Esophagus squamous epithelium (tissue), 5 donors: ENCODE measurements around the gene AAGAB. TPM values are rescaled to one million over a fixed set of nuclear protein-coding genes. Genes with fewer than 3 reads are reported as not detected.
A peak's percentile ranks its signal among the peaks of the same experiment; 100 is the strongest.

Source experiments
- DNase-seq: peaks from one replicate; lab custom pipeline; 2025; lab: John Stamatoyannopoulos, UW
- H3K27ac ChIP-seq, 4 donors: fragments of 200-600 bp; sonication (generic); one replicate each; pipeline ENCODE4 v1.5.1; 2016 to 2019; ENCODE audit warnings: mild to moderate bottlenecking in 1 of 4
- H3K27me3 ChIP-seq, 4 donors: fragments of 200-600 bp; sonication (generic); 1 replicate in 3 of 4; 2 replicates in 1 of 4; pipeline versions ENCODE4 v1.5.1 to v1.6.0; 2017 to 2021; ENCODE audit warnings: antibody characterized with exemption in 1 of 4
- H3K36me3 ChIP-seq, 3 donors: fragments of 200-600 bp; sonication (generic); one replicate each; pipeline ENCODE4 v1.5.1; 2016 to 2019
- H3K4me1 ChIP-seq, 3 donors: fragments of 200-600 bp; sonication (generic); one replicate each; pipeline ENCODE4 v1.5.1; 2017 to 2019
- H3K4me3 ChIP-seq, 4 donors: fragments of 200-600 bp; sonication (generic); 1 replicate in 3 of 4; 2 replicates in 1 of 4; pipeline ENCODE4 v1.5.1; 2016 to 2019; ENCODE audit warnings: mild to moderate bottlenecking in 2 of 4, moderate library complexity in 1 of 4
- H3K9me3 ChIP-seq, 3 donors: fragments of 200-600 bp; sonication (generic); one replicate each; pipeline ENCODE4 v1.5.1; 2016 to 2019
- CTCF ChIP-seq, 6 experiments: fragments of 450-650 bp in 4 of 6; fragments of 200-600 bp in 2 of 6; sonication (generic) in 2 of 6; IDR thresholded peaks; one replicate each; pipeline ENCODE4 v1.5.1; 2016 to 2019; ENCODE audit warnings: antibody characterized with exemption in 6 of 6, mild to moderate bottlenecking in 4 of 6, moderate library complexity in 4 of 6
- POLR2A ChIP-seq, 4 donors: fragments of 450-650 bp; IDR thresholded peaks; one replicate each; pipeline ENCODE4 v1.6.1; 2017; ENCODE audit warnings: antibody characterized with exemption in 4 of 4, mild to moderate bottlenecking in 4 of 4, moderate library complexity in 3 of 4
- WGBS, 2 donors: methylation state at CpG; one replicate each; pipeline ENCODE4 v1.1.5; 2018; 5-methylcytosine and 5-hydroxymethylcytosine counted together
- intact Hi-C: fragments of 100-400 bp; cut with DNase I; formaldehyde crosslinking; loops from one replicate; pipeline ENCODE4 v1.15.0; 2022
- total RNA-seq, 4 donors: library from RNA; depleted of rRNA; stranded (reverse); fragments of >200 nt; gene quantifications; one replicate each; pipeline ENCODE4 v1.1.0, GENCODE V29; 2016
- donor health status: DM: yes; HTN: yes; CAD: no.

Gene AAGAB
- total RNA-seq, 4 donors from 2014 or later, result 16.7 to 35.6 (median 31.4) TPM

- WGBS, 2 donors, result 90 to 98% methylated on average over 7 of the region's 7 CpGs
- TF ChIP-seq POLR2A (IDR thresholded peaks at IDR 0.05), result no peak
- TF ChIP-seq CTCF (IDR thresholded peaks at IDR 0.05), result no peak
Observed at GRCh38 chr15:67198157-67198754, 56.2 kb downstream of the AAGAB start.

GRCh38 chr15:67197364-67197695 is 57.1 kb downstream of the AAGAB start:
- WGBS, 2 donors, result 88 to 90% methylated on average over 2 of the region's 2 CpGs
- H3K4me3 ChIP-seq, result no peak overlapping the region
- H3K36me3 ChIP-seq, result peaks cover 0 to 47% (median 0%) of the 10 kb centered on the region in 3 donors
- no peak for DNase-seq
- peaks cover 0 to 38% (median 16%) of the 10 kb centered on the region in 3 donors for H3K4me1 ChIP-seq
- peak overlapping the region in 3 of 4 donors; percentile 32 to 52 (median 40) for H3K27ac ChIP-seq
- H3K9me3 ChIP-seq, result no peaks in the 10 kb centered on the region
- TF ChIP-seq CTCF (IDR thresholded peaks at IDR 0.05) (no peak), POLR2A (IDR thresholded peaks at IDR 0.05) (no peak)
- intact Hi-C loops, result no loop called here
- H3K27me3 ChIP-seq, result no peaks in the 10 kb centered on the region

More at GRCh38 chr15:67198157-67198754, 56.2 kb downstream of the AAGAB start:
- peaks cover 0 to 47% (median 4%) of the 10 kb centered on the region in 3 donors for H3K36me3 ChIP-seq
- H3K27me3 ChIP-seq, result no peaks in the 10 kb centered on the region
- H3K4me1 ChIP-seq, result peaks cover 0 to 35% (median 16%) of the 10 kb centered on the region in 3 donors
- no peak overlapping the region for H3K4me3 ChIP-seq
- intact Hi-C loops, result no loop called here
- H3K9me3 ChIP-seq, result no peaks in the 10 kb centered on the region
- H3K27ac ChIP-seq, result no peak overlapping the region
- no peak for DNase-seq

- 61 to 74% methylated on average over 8 of the region's 8 CpGs for WGBS, 2 donors
- Histone ChIP-seq H3K4me3 (no peak overlapping the region), H3K36me3 (peaks cover 0 to 47% (median 0%) of the 10 kb centered on the region in 3 donors), H3K4me1 (peaks cover 0 to 38% (median 16%) of the 10 kb centered on the region in 3 donors), H3K9me3 (no peaks in the 10 kb centered on the region), H3K27ac (peak overlapping the region in 3 of 4 donors; percentile 32 to 52 (median 40)), H3K27me3 (no peaks in the 10 kb centered on the region)
- TF ChIP-seq POLR2A (IDR thresholded peaks at IDR 0.05), result no peak
- DNase-seq, result no peak
- intact Hi-C loops, result no loop called here
Observed at GRCh38 chr15:67196672-67197363, 57.6 kb downstream of the AAGAB start.

- H3K9me3 ChIP-seq, result no peaks in the 10 kb centered on the region
- intact Hi-C loops, result no loop called here
- H3K27ac ChIP-seq, result peak overlapping the region in 3 of 4 donors; percentile 32 to 52 (median 40)
- no peak for TF ChIP-seq CTCF (IDR thresholded peaks at IDR 0.05)
- H3K36me3 ChIP-seq, result peaks cover 1 to 47% (median 3%) of the 10 kb centered on the region in 3 donors
- H3K4me3 ChIP-seq, result no peak overlapping the region
- H3K27me3 ChIP-seq, result no peaks in the 10 kb centered on the region
- WGBS, 2 donors, result 88 to 89% methylated on average over 6 of the region's 6 CpGs
- no peak for DNase-seq
- H3K4me1 ChIP-seq, result peaks cover 0 to 38% (median 16%) of the 10 kb centered on the region in 3 donors
Observed at GRCh38 chr15:67196222-67196621, 58.2 kb downstream of the AAGAB start.

- 83 to 95% methylated on average over 3 of the region's 3 CpGs for WGBS, 2 donors
- Histone ChIP-seq H3K9me3 (no peaks in the 10 kb centered on the region), H3K4me1 (peaks cover 0 to 36% (median 19%) of the 10 kb centered on the region in 3 donors), H3K36me3 (peaks cover 3 to 53% (median 11%) of the 10 kb centered on the region in 3 donors), H3K27ac (peak overlapping the region in 2 of 4 donors; percentile 3 to 19), H3K4me3 (no peak overlapping the region), H3K27me3 (no peaks in the 10 kb centered on the region)
- no peak for TF ChIP-seq CTCF (IDR thresholded peaks at IDR 0.05)
- no peak for TF ChIP-seq POLR2A (IDR thresholded peaks at IDR 0.05)
- no peak for DNase-seq
- intact Hi-C loops, result no loop called here
Observed at GRCh38 chr15:67195305-67195704, 59.2 kb downstream of the AAGAB start.
